Measurements from ENCODE around the gene LRRC10. TPM values are rescaled to one million over a fixed set of nuclear protein-coding genes. Genes with fewer than 3 reads are reported as not detected.

Gene LRRC10
- total and polyA plus RNA-seq, 9 donors = 0.09 to 0.10 TPM; not detected in 7

GRCh38 chr12:69575346-69575745, 35.4 kb downstream of the LRRC10 start:
- Histone ChIP-seq H3K27me3 (ENCODE audit: control insufficient read depth, insufficient read depth, low read length) (no peaks in the 10 kb centered on the region), H3K36me3 (ENCODE audit: control insufficient read depth, insufficient read depth, low read length) (peaks cover 24% of the 10 kb centered on the region), H3K9me3 (replicated peaks; ENCODE audit: control insufficient read depth, low read depth, low read length) (no peaks in the 10 kb centered on the region), H3K27ac (ENCODE audit: low read length) (no peak overlapping the region), H3K4me1 (ENCODE audit: control insufficient read depth, insufficient read depth, low read length) (no peaks in the 10 kb centered on the region), H3K4me3 (ENCODE audit: low read length) (no peak overlapping the region)
- WGBS (ENCODE audit: insufficient coverage) = no CpG with 5 or more reads among the region's 3 CpGs
- DNase-seq = no peak

DNA sequence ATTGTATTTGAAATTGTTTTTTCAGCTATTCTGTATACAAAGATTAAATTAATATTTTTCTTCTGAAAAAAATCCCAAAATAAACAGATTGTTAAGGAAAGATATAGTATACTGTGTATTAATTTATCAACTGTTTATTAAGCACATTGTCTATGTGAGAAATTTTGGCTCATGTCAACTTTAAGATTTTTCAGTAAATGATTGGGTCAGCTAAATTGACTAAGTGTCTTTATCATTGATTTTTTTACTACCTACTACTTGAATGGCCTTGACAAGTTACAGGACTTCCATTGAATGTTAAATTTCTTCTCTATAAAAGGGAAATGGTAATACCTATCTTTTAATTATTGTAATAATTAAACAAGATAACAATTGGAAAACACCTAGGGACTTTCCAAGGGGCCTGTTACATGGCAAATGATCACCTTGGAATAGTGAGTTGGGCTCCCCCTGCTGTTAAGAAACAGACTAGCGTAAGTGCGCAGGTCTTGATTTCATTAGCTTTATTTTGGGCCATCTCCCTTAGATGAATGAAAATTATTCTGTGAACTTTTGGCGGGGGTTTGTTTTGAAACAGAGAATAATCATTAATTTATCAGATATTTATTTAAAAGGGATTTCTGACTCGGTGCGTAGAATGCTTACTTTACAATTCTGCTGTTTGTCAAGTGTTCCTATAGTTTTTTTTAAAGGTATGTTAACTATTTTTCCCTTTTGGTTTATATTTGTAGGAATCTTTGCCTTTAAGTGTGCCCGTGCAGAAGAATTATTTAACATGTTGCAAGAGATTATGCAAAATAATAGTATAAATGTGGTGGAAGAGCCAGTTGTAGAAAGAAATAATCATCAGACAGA, 39.9 kb downstream of the LRRC10 start:
- DNase-seq = peak; percentile 68
- peaks cover 29% of the 10 kb centered on the region for H3K36me3 ChIP-seq (ENCODE audit: control insufficient read depth, insufficient read depth, low read length)
- no peaks in the 10 kb centered on the region for H3K4me1 ChIP-seq (ENCODE audit: control insufficient read depth, insufficient read depth, low read length)
- no CpG with 5 or more reads among the region's 6 CpGs for WGBS (ENCODE audit: insufficient coverage)
- H3K27me3 ChIP-seq (ENCODE audit: control insufficient read depth, insufficient read depth, low read length) = no peaks in the 10 kb centered on the region
- H3K4me3 ChIP-seq (ENCODE audit: low read length) = no peak overlapping the region
- no peak overlapping the region for H3K27ac ChIP-seq (ENCODE audit: low read length)
- H3K9me3 ChIP-seq (replicated peaks; ENCODE audit: control insufficient read depth, low read depth, low read length) = no peaks in the 10 kb centered on the region

- no peak overlapping the region for H3K27ac ChIP-seq (ENCODE audit: low read length)
- H3K4me3 ChIP-seq (ENCODE audit: low read length) = no peak overlapping the region
- DNase-seq = no peak
- no peaks in the 10 kb centered on the region for H3K9me3 ChIP-seq (replicated peaks; ENCODE audit: control insufficient read depth, low read depth, low read length)
- H3K27me3 ChIP-seq (ENCODE audit: control insufficient read depth, insufficient read depth, low read length) = no peaks in the 10 kb centered on the region
- H3K36me3 ChIP-seq (ENCODE audit: control insufficient read depth, insufficient read depth, low read length) = peaks cover 24% of the 10 kb centered on the region
- 89% methylated on average over 4 of the region's 10 CpGs for WGBS (ENCODE audit: insufficient coverage)
- H3K4me1 ChIP-seq (ENCODE audit: control insufficient read depth, insufficient read depth, low read length) = no peaks in the 10 kb centered on the region
Measured at GRCh38 chr12:69570000-69570516, 40.6 kb downstream of the LRRC10 start.

DNA sequence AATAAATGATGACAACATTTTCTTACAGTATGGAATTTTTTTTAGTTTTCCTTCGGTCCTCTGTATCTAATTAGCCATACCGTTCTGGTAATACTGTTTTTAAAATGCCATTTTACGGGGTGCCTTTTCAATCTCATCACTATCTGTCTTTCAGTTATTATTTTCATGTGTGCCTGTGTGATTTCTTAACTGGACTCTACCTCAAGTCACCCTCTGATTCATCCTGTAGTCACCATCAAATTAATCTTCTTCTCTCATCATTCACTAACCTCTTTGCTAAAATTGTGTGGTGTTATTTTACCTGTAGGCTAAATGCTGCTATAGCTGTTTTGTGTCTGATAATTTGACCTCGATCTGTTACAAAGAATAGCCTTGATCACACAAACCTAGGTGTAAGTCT, 41.5 kb downstream of the LRRC10 start:
- peaks cover 17% of the 10 kb centered on the region for H3K36me3 ChIP-seq (ENCODE audit: control insufficient read depth, insufficient read depth, low read length)

GRCh38 chr12:69566603-69567002, 44.1 kb downstream of the LRRC10 start:
- Histone ChIP-seq H3K4me3 (ENCODE audit: low read length) (no peak overlapping the region), H3K4me1 (ENCODE audit: control insufficient read depth, insufficient read depth, low read length) (no peaks in the 10 kb centered on the region), H3K36me3 (ENCODE audit: control insufficient read depth, insufficient read depth, low read length) (peaks cover 13% of the 10 kb centered on the region), H3K27ac (ENCODE audit: low read length) (no peak overlapping the region), H3K9me3 (replicated peaks; ENCODE audit: control insufficient read depth, low read depth, low read length) (no peaks in the 10 kb centered on the region), H3K27me3 (ENCODE audit: control insufficient read depth, insufficient read depth, low read length) (no peaks in the 10 kb centered on the region)
- WGBS (ENCODE audit: insufficient coverage) = 78% methylated on average over 3 of the region's 3 CpGs
- DNase-seq = no peak

More for the DNA sequence above, 41.5 kb downstream of the LRRC10 start:
- Histone ChIP-seq H3K9me3 (replicated peaks; ENCODE audit: control insufficient read depth, low read depth, low read length) (no peaks in the 10 kb centered on the region), H3K27ac (ENCODE audit: low read length) (no peak overlapping the region), H3K4me3 (ENCODE audit: low read length) (no peak overlapping the region), H3K4me1 (ENCODE audit: control insufficient read depth, insufficient read depth, low read length) (no peaks in the 10 kb centered on the region), H3K27me3 (ENCODE audit: control insufficient read depth, insufficient read depth, low read length) (no peaks in the 10 kb centered on the region)
- no peak for DNase-seq
- WGBS (ENCODE audit: insufficient coverage) = no CpG with 5 or more reads among the region's 4 CpGs

DNA sequence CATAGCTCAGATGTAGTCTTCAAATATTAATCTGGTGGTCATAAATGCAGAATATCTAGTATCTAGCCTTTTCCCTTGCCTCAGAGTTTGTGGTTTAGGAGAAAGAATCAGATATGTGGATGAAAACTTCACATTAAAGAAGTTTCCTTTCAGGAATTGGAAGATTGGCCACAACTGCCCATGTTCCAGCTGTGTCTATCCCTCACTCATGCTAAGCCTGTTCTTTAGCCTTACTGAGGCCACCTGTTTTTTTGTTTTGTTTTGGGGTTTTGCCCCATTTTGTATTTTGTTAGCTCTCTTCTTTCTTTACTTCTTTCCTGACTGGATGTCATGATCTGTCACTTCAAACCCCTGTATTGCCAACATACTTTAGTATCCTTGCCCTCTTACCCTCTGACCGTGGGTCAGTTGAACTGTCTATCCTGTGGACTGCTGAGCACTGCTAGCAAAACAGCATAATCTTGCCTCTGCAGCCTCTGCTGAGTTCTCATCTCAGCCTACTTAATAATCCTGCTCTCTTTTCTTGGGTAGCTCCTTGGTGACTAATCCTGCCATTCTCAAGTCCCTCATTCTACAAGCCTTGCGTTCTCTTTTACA, 47.4 kb downstream of the LRRC10 start:
- H3K36me3 ChIP-seq (ENCODE audit: control insufficient read depth, insufficient read depth, low read length) = peaks cover 9% of the 10 kb centered on the region
- DNase-seq = no peak

More for the DNA sequence above, 47.4 kb downstream of the LRRC10 start:
- Histone ChIP-seq H3K27me3 (ENCODE audit: control insufficient read depth, insufficient read depth, low read length) (no peaks in the 10 kb centered on the region), H3K4me1 (ENCODE audit: control insufficient read depth, insufficient read depth, low read length) (no peaks in the 10 kb centered on the region), H3K27ac (ENCODE audit: low read length) (no peak overlapping the region), H3K4me3 (ENCODE audit: low read length) (no peak overlapping the region), H3K9me3 (replicated peaks; ENCODE audit: control insufficient read depth, low read depth, low read length) (no peaks in the 10 kb centered on the region)
- 90% methylated on average over 2 of the region's 2 CpGs for WGBS (ENCODE audit: insufficient coverage)

Other genes starting within 250 kb of the LRRC10 start
- 28.8 TPM for gene FRS2, start 140.5 kb downstream of the LRRC10 start, total RNA-seq
- gene FRS2, start 140.5 kb downstream of the LRRC10 start, polyA plus RNA-seq (ENCODE audit: insufficient read depth in 1 of 8, insufficient read length in 8 of 8, low replicate concordance in 1 of 8) = 10 to 100 TPM; 12.9 to 24.3 (median 19.1) TPM
- gene CCT2, start 25.4 kb downstream of the LRRC10 start, total RNA-seq = 191 TPM
- 100 to 1,000 TPM; 165 to 196 (median 177) TPM for gene CCT2, start 25.4 kb downstream of the LRRC10 start, polyA plus RNA-seq (ENCODE audit: insufficient read depth in 1 of 8, insufficient read length in 8 of 8, low replicate concordance in 1 of 8)
- gene BEST3, start 88.4 kb upstream of the LRRC10 start, total RNA-seq = 41.7 TPM
- gene BEST3, start 88.4 kb upstream of the LRRC10 start, polyA plus RNA-seq (ENCODE audit: insufficient read depth in 1 of 8, insufficient read length in 8 of 8, low replicate concordance in 1 of 8) = 10 to 100 TPM; 26.2 to 72.8 (median 45.5) TPM
- gene RAB3IP, start 128.0 kb upstream of the LRRC10 start, total RNA-seq = 9.8 TPM
- gene RAB3IP, start 128.0 kb upstream of the LRRC10 start, polyA plus RNA-seq (ENCODE audit: insufficient read depth in 1 of 8, insufficient read length in 8 of 8, low replicate concordance in 1 of 8) = 10 to 100 TPM in 2 of 8 donors, 1 to 10 TPM in 6; 6.5 to 11.2 (median 8.5) TPM
- 0.35 TPM for gene MYRFL, start 214.3 kb upstream of the LRRC10 start, total RNA-seq
- gene MYRFL, start 214.3 kb upstream of the LRRC10 start, polyA plus RNA-seq (ENCODE audit: insufficient read depth in 1 of 8, insufficient read length in 8 of 8, low replicate concordance in 1 of 8) = under 1 TPM; 0.21 to 0.94 (median 0.42) TPM